MCF 10A (cell line): Measurements from ENCODE around the gene C3orf70. TPM values are rescaled to one million over a fixed set of nuclear protein-coding genes. Genes with fewer than 3 reads are reported as not detected.

Experiments used
- BruUV-seq: library from RNA; stranded (reverse); fragments of 400-500 nt; replicated peaks from 2 replicates; lab custom pipeline; 2021; lab: Mats Ljungman, UMichigan
- CTCF ChIA-PET: fragments of 300-600 bp; sonication (Branson Sonifier 250); formaldehyde crosslinking; extraction: SDS; loops from one replicate; lab custom pipeline; 2021; ENCODE audit warnings: antibody characterized with exemption, inconsistent platforms; lab: Yijun Ruan, JAX
- POLR2A ChIA-PET: fragments of 300-600, 350-650 bp; sonication (Branson Sonifier 250); formaldehyde crosslinking; extraction: SDS; loops from one replicate; lab custom pipeline; 2020; ENCODE audit warnings: antibody characterized with exemption, inconsistent platforms; lab: Yijun Ruan, JAX
- DNase-seq: peaks from one replicate; pipeline ENCODE4 v3.0.0-alpha.2; 2018; ENCODE audit not compliant: unreplicated experiment
- H3K27ac Mint-ChIP-seq: one replicate; pipeline ENCODE4 v1.8.0; 2022; ENCODE audit warnings: mild to moderate bottlenecking, low read depth, mixed read lengths; ENCODE audit not compliant: unreplicated experiment
- H3K27me3 Mint-ChIP-seq: one replicate; pipeline ENCODE4 v1.8.0; 2022; ENCODE audit warnings: mixed read lengths; ENCODE audit not compliant: insufficient read depth, unreplicated experiment
- H3K36me3 Mint-ChIP-seq: one replicate; pipeline ENCODE4 v1.8.0; 2022; ENCODE audit warnings: mild to moderate bottlenecking, moderate library complexity, mixed read lengths; ENCODE audit not compliant: insufficient read depth, unreplicated experiment
- H3K4me1 Mint-ChIP-seq: one replicate; pipeline ENCODE4 v1.8.0; 2022; ENCODE audit warnings: mixed read lengths; ENCODE audit not compliant: insufficient read depth, unreplicated experiment
- H3K4me3 Mint-ChIP-seq: one replicate; pipeline ENCODE4 v1.8.0; 2022; ENCODE audit warnings: mild to moderate bottlenecking, moderate library complexity, mixed read lengths; ENCODE audit not compliant: unreplicated experiment
- H3K9me3 Mint-ChIP-seq: one replicate; pipeline ENCODE4 v1.8.0; 2022; ENCODE audit warnings: mixed read lengths; ENCODE audit not compliant: unreplicated experiment
- CTCF ChIP-seq: fragments of 200-600 bp; IDR thresholded peaks from one replicate; pipeline ENCODE4 v1.8.0; 2022; ENCODE audit warnings: antibody characterized with exemption, mild to moderate bottlenecking; ENCODE audit not compliant: unreplicated experiment
- intact Hi-C: fragments of 100-400 bp; cut with micrococcal nuclease; formaldehyde crosslinking; loops from 2 replicates; pipeline ENCODE4 v1.14.1; 2022
- total RNA-seq: library from RNA; stranded (reverse); gene quantifications from 2 replicates; pipeline ENCODE4 v1.2.3, GENCODE V29; 2022

The C3orf70 gene
- total RNA-seq, 1 experiment from 2014 or later: not detected

GRCh38 chr3:185040425-185040824 lies 112.4 kb downstream of the C3orf70 start:
- POLR2A ChIA-PET: interaction anchor here (0.6 to 0.9 kb wide), 2 partner anchors 16 to 215 kb away, joined by 3 read pairs; no protein-coding TSS in a partner anchor
- Mint-ChIP-seq H3K4me1 (peaks cover 10% of the 10 kb centered on the region), H3K4me3 (no peak overlapping the region), H3K9me3 (peaks cover 7% of the 10 kb centered on the region), H3K27ac (no peak overlapping the region), H3K27me3 (no peaks in the 10 kb centered on the region), H3K36me3 (no peaks in the 10 kb centered on the region)
- no peak for DNase-seq
- no peak for TF ChIP-seq CTCF
- CTCF ChIA-PET: no interaction called here
- BruUV-seq: no TSS peak
- intact Hi-C loops: no loop called here

GRCh38 chr3:185037801-185038200 lies 115.1 kb downstream of the C3orf70 start:
- POLR2A ChIA-PET: no interaction called here
- peaks cover 7% of the 10 kb centered on the region for H3K9me3 Mint-ChIP-seq

GRCh38 chr3:185030951-185031350 lies 121.9 kb downstream of the C3orf70 start:
- no peak overlapping the region for H3K4me3 Mint-ChIP-seq
- no peaks in the 10 kb centered on the region for H3K4me1 Mint-ChIP-seq
- no peaks in the 10 kb centered on the region for H3K27me3 Mint-ChIP-seq
- H3K27ac Mint-ChIP-seq: no peak overlapping the region
- POLR2A ChIA-PET: interaction anchor here (0.8 kb wide), 1 partner anchor 199 kb away, joined by 3 read pairs; no protein-coding TSS in a partner anchor
- H3K9me3 Mint-ChIP-seq: no peaks in the 10 kb centered on the region
- peaks cover 11% of the 10 kb centered on the region for H3K36me3 Mint-ChIP-seq
- CTCF ChIA-PET: no interaction called here
- DNase-seq: no peak
- no peak for TF ChIP-seq CTCF
- intact Hi-C loops: no loop called here
- BruUV-seq: no TSS peak

More at GRCh38 chr3:185037801-185038200, 115.1 kb downstream of the C3orf70 start:
- Mint-ChIP-seq H3K4me1 (no peaks in the 10 kb centered on the region), H3K4me3 (no peak overlapping the region), H3K36me3 (no peaks in the 10 kb centered on the region), H3K27ac (no peak overlapping the region), H3K27me3 (no peaks in the 10 kb centered on the region)
- no peak for DNase-seq
- no peak for TF ChIP-seq CTCF
- intact Hi-C loops: no loop called here
- no TSS peak for BruUV-seq
- CTCF ChIA-PET: interaction anchor here (0.5 to 1.2 kb wide), 2 partner anchors 270 to 462 kb away, joined by 3 to 4 read pairs; no protein-coding TSS in a partner anchor

- Mint-ChIP-seq H3K27me3 (no peaks in the 10 kb centered on the region), H3K36me3 (peaks cover 11% of the 10 kb centered on the region), H3K27ac (no peak overlapping the region), H3K9me3 (no peaks in the 10 kb centered on the region), H3K4me1 (no peaks in the 10 kb centered on the region), H3K4me3 (no peak overlapping the region)
- POLR2A ChIA-PET: no interaction called here
- intact Hi-C loops: no loop called here
- no peak for DNase-seq
- CTCF ChIA-PET: no interaction called here
- BruUV-seq: no TSS peak
- no peak for TF ChIP-seq CTCF
Measured at GRCh38 chr3:185030399-185030798, 122.5 kb downstream of the C3orf70 start.
